H9 (cell line): ENCODE measurements around the gene CADM1. TPM values are rescaled to one million over a fixed set of nuclear protein-coding genes. Genes with fewer than 3 reads are reported as not detected.

Experiments used
- DNase-seq: peaks from one replicate; pipeline ENCODE4 v3.0.0-alpha.2; 2017
- H2AFZ ChIP-seq: one replicate; pipeline ENCODE4 v1.6.1; 2013; ENCODE audit warnings: mild to moderate bottlenecking, low read length, control low read depth, moderate library complexity
- H2AK5ac ChIP-seq: 2 replicates; pipeline ENCODE4 v1.6.1; 2013; ENCODE audit warnings: low read length, control low read depth, mixed read lengths; ENCODE audit not compliant: insufficient read length
- H2BK120ac ChIP-seq: one replicate; pipeline ENCODE4 v1.6.1; 2013; ENCODE audit warnings: low read depth, mild to moderate bottlenecking, low read length, control low read depth, inconsistent platforms; ENCODE audit not compliant: poor library complexity, severe bottlenecking
- H2BK12ac ChIP-seq: 2 replicates; pipeline ENCODE4 v1.6.1; 2013; ENCODE audit warnings: low read length, control low read depth, mixed read lengths, low read depth; ENCODE audit not compliant: insufficient read length
- H2BK15ac ChIP-seq: 2 replicates; pipeline ENCODE4 v1.6.1; 2013; ENCODE audit warnings: low read depth, low read length, control low read depth
- H2BK20ac ChIP-seq: one replicate; pipeline ENCODE4 v1.6.1; 2013; ENCODE audit warnings: low read depth, mild to moderate bottlenecking, low read length, control low read depth, inconsistent platforms; ENCODE audit not compliant: poor library complexity, severe bottlenecking
- H2BK5ac ChIP-seq: 2 replicates; pipeline ENCODE4 v1.6.1; 2013; ENCODE audit warnings: low read length, control low read depth, mixed read lengths; ENCODE audit not compliant: insufficient read length
- H3K14ac ChIP-seq: 2 replicates; pipeline ENCODE4 v1.6.1; 2013; ENCODE audit warnings: low read length, control low read depth; ENCODE audit not compliant: insufficient read depth
- H3K18ac ChIP-seq: 2 replicates; pipeline ENCODE4 v1.6.1; 2013; ENCODE audit warnings: low read depth, mild to moderate bottlenecking, mixed read lengths, low read length, control low read depth; ENCODE audit not compliant: insufficient read length
- H3K23ac ChIP-seq: 2 replicates; pipeline ENCODE4 v1.6.1; 2013; ENCODE audit warnings: low read length, control low read depth, mixed read lengths, low read depth; ENCODE audit not compliant: insufficient read length
- H3K23me2 ChIP-seq: 2 replicates; pipeline ENCODE4 v1.6.1; 2013; ENCODE audit warnings: low read depth, mild to moderate bottlenecking, mixed read lengths, low read length, control low read depth; ENCODE audit not compliant: insufficient read length, poor library complexity, severe bottlenecking
- H3K27ac ChIP-seq: 2 replicates; pipeline ENCODE4 v1.5.1; 2013; ENCODE audit warnings: low read length, control low read depth, mixed read lengths, low read depth; ENCODE audit not compliant: insufficient read length
- H3K27me3 ChIP-seq: 2 replicates; pipeline ENCODE4 v1.6.1; 2013; ENCODE audit warnings: low read length, control low read depth, inconsistent platforms; ENCODE audit not compliant: insufficient read depth
- H3K4ac ChIP-seq: 2 replicates; pipeline ENCODE4 v1.6.1; 2013; ENCODE audit warnings: low read depth, mild to moderate bottlenecking, control low read depth, inconsistent platforms, low read length, moderate library complexity
- H3K4me1 ChIP-seq: 2 replicates; pipeline ENCODE4 v1.6.1; 2013; ENCODE audit warnings: low read length, control low read depth, inconsistent platforms; ENCODE audit not compliant: insufficient read depth
- H3K4me2 ChIP-seq: 2 replicates; pipeline ENCODE4 v1.6.1; 2013; ENCODE audit warnings: low read length, control low read depth, mixed read lengths; ENCODE audit not compliant: insufficient read length, insufficient read depth
- H3K56ac ChIP-seq: 2 replicates; pipeline ENCODE4 v1.6.1; 2013; ENCODE audit warnings: low read depth, mild to moderate bottlenecking, mixed read lengths, low read length, control low read depth; ENCODE audit not compliant: insufficient read length
- H3K79me1 ChIP-seq: 2 replicates; pipeline ENCODE4 v1.6.1; 2013; ENCODE audit warnings: low read depth, mild to moderate bottlenecking, moderate library complexity, low read length, control low read depth, inconsistent platforms; ENCODE audit not compliant: insufficient read depth, poor library complexity, severe bottlenecking
- H3K79me2 ChIP-seq: 2 replicates; pipeline ENCODE4 v1.6.1; 2013; ENCODE audit warnings: low read length, control low read depth, inconsistent platforms; ENCODE audit not compliant: insufficient read depth
- H3K9ac ChIP-seq: 2 replicates; pipeline ENCODE4 v1.6.1; 2013; ENCODE audit warnings: low read length, control low read depth, mixed read lengths; ENCODE audit not compliant: insufficient read length; ENCODE audit errors: extremely low read depth
- H3K9me3 ChIP-seq: one replicate; pipeline ENCODE4 v1.6.1; 2013; ENCODE audit warnings: low read depth, low read length, inconsistent platforms; ENCODE audit not compliant: control insufficient read depth
- H3T11ph ChIP-seq: one replicate; pipeline ENCODE4 v1.6.1; 2013; ENCODE audit warnings: mild to moderate bottlenecking, low read length, control low read depth, inconsistent platforms
- H4K20me1 ChIP-seq: one replicate; pipeline ENCODE4 v1.6.1; 2013; ENCODE audit not compliant: control insufficient read depth, insufficient read length, insufficient read depth
- H4K5ac ChIP-seq: 2 replicates; pipeline ENCODE4 v1.6.1; 2013; ENCODE audit warnings: low read depth, mild to moderate bottlenecking, mixed read lengths, low read length, control low read depth; ENCODE audit not compliant: insufficient read length
- H4K8ac ChIP-seq: replicated peaks from 2 replicates; pipeline ENCODE4 v1.6.1; 2013; ENCODE audit warnings: low read length, control low read depth, mixed read lengths, low read depth; ENCODE audit not compliant: insufficient read length
- H4K91ac ChIP-seq: 2 replicates; pipeline ENCODE4 v1.6.1; 2013; ENCODE audit warnings: low read depth, mild to moderate bottlenecking, moderate library complexity, mixed read lengths, low read length, control low read depth; ENCODE audit not compliant: insufficient read length
- H3K27ac Mint-ChIP-seq, 3 experiments: 2 replicates in 2 of 3; 3 replicates in 1 of 3; pipeline ENCODE4 v1.8.0; 2020 to 2021; ENCODE audit warnings: mixed read lengths in 3 of 3, mild to moderate bottlenecking in 1 of 3, moderate library complexity in 1 of 3
- H3K27me3 Mint-ChIP-seq: 2 replicates; pipeline ENCODE4 v1.8.0; 2021; ENCODE audit warnings: low read depth, mild to moderate bottlenecking, moderate library complexity, mixed read lengths
- H3K36me3 Mint-ChIP-seq, 3 experiments: 2 replicates in 2 of 3; 3 replicates in 1 of 3; pipeline ENCODE4 v1.8.0; 2020 to 2021; ENCODE audit warnings: low read depth in 3 of 3, mixed read lengths in 3 of 3; ENCODE audit not compliant: insufficient read depth in 1 of 3
- H3K4me1 Mint-ChIP-seq, 2 experiments: 2 replicates each; pipeline ENCODE4 v1.8.0; 2020; ENCODE audit warnings: mixed read lengths in 2 of 2
- H3K4me3 Mint-ChIP-seq, 2 experiments: 2 replicates in 1 of 2; 3 replicates in 1 of 2; pipeline ENCODE4 v1.8.0; 2020 to 2021; ENCODE audit warnings: mild to moderate bottlenecking in 2 of 2, mixed read lengths in 2 of 2, moderate library complexity in 1 of 2
- H3K9me3 Mint-ChIP-seq, 2 experiments: 2 replicates in 1 of 2; 3 replicates in 1 of 2; pipeline ENCODE4 v1.8.0; 2020; ENCODE audit warnings: mild to moderate bottlenecking in 2 of 2, mixed read lengths in 2 of 2, moderate library complexity in 1 of 2
- WGBS: extraction: QIAGEN DNeasy Blood & Tissue Kit; methylation state at CpG from one replicate; pipeline ENCODE4 v1.1.7; 2013; ENCODE audit warnings: missing lambda C conversion rate, low lambda C conversion rate, mixed read lengths; ENCODE audit not compliant: insufficient read length; ENCODE audit errors: extremely low coverage; 5-methylcytosine and 5-hydroxymethylcytosine counted together
- total RNA-seq: library from RNA; stranded (reverse); gene quantifications from 2 replicates; pipeline ENCODE4 v1.2.1, GENCODE V29; 2021
- TF ChIP-seq, protein P1 (sequence below): fragments of 200-600 bp; sonication (generic); conservative IDR thresholded peaks from 3 replicates; pipeline ENCODE4 v1.8.0; 2021; ENCODE audit warnings: antibody characterized with exemption, mild to moderate bottlenecking

CADM1 gene
- total RNA-seq, 1 experiment from 2014 or later: 11.9 TPM

DNA sequence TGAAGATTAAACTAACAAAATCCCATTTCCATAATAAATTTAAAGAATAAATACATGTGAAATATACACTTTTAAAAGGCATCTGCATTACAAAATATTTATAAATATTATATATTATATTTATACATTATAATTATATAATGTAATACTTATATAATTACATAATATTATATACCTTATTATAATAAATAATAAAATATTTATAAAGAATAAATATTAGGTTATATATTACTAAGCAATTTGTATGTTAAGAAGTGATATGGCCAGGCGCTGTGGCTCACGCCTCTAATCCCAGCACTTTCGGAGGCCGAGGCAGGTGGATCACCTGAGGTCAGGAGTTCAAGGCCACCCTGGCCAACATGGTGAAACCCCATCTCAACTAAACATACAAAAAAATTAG is 97.8 kb downstream of the CADM1 start:
- Histone ChIP-seq H2AFZ (no peak overlapping the region), H3K9ac (no peak overlapping the region), H4K20me1 (no peaks in the 10 kb centered on the region), H4K91ac (no peak overlapping the region), H3K4me1 (peaks cover 4% of the 10 kb centered on the region; the same call in 1 of the 2 replicates), H2BK120ac (no peak overlapping the region), H3K79me1 (no peaks in the 10 kb centered on the region), H3K9me3 (no peaks in the 10 kb centered on the region), H2BK5ac (no peak overlapping the region), H4K8ac (no peak overlapping the region), H3K4ac (no peak overlapping the region), H3K27me3 (no peaks in the 10 kb centered on the region; the same call in 1 of the 2 replicates), H3K4me2 (no peak overlapping the region), H3K18ac (no peak overlapping the region), H3K27ac (no peak overlapping the region), H3T11ph (no peak overlapping the region), H2AK5ac (no peak overlapping the region), H2BK15ac (no peak overlapping the region), H3K23ac (no peak overlapping the region), H2BK20ac (no peak overlapping the region), H3K79me2 (no peaks in the 10 kb centered on the region), H3K23me2 (no peaks in the 10 kb centered on the region), H3K14ac (no peak overlapping the region), H2BK12ac (no peak overlapping the region), H3K56ac (no peak overlapping the region), H4K5ac (no peak overlapping the region)
- Mint-ChIP-seq H3K4me3 (no peak overlapping the region), H3K27me3 (peaks cover 32% of the 10 kb centered on the region), H3K9me3 (no peaks in the 10 kb centered on the region; a peak in 1 of 5 replicates), H3K36me3 (no peaks in the 10 kb centered on the region), H3K27ac (no peak overlapping the region), H3K4me1 (peaks cover 35 to 38% of the 10 kb centered on the region in 2 experiments)
- WGBS: no CpG with 5 or more reads among the region's 4 CpGs
- no peak for DNase-seq
- TF ChIP-seq, protein P1, sequence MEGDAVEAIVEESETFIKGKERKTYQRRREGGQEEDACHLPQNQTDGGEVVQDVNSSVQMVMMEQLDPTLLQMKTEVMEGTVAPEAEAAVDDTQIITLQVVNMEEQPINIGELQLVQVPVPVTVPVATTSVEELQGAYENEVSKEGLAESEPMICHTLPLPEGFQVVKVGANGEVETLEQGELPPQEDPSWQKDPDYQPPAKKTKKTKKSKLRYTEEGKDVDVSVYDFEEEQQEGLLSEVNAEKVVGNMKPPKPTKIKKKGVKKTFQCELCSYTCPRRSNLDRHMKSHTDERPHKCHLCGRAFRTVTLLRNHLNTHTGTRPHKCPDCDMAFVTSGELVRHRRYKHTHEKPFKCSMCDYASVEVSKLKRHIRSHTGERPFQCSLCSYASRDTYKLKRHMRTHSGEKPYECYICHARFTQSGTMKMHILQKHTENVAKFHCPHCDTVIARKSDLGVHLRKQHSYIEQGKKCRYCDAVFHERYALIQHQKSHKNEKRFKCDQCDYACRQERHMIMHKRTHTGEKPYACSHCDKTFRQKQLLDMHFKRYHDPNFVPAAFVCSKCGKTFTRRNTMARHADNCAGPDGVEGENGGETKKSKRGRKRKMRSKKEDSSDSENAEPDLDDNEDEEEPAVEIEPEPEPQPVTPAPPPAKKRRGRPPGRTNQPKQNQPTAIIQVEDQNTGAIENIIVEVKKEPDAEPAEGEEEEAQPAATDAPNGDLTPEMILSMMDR: no peak
